ENCODE measurements around the gene NRXN2. TPM values are rescaled to one million over a fixed set of nuclear protein-coding genes. Genes with fewer than 3 reads are reported as not detected.

The NRXN2 gene
- polyA plus RNA-seq, 3 donors: 0.07 TPM; not detected in 2

GRCh38 chr11:64767344-64768299 lies 44.6 kb upstream of the NRXN2 start:
- 45% methylated on average over 14 of the region's 19 CpGs for WGBS (ENCODE audit: insufficient coverage)
- Histone ChIP-seq H2AFZ (ENCODE audit: insufficient read depth, low read depth, low read length, poor library complexity, severe bottlenecking) (no peak overlapping the region), H3K36me3 (replicated peaks in 1 of 2; ENCODE audit: control insufficient read depth in 1 of 2, insufficient read depth in 2 of 2, low read length in 2 of 2) (peaks cover 89 to 92% of the 10 kb centered on the region in 2 donors), H4K20me1 (ENCODE audit: insufficient read depth, low read length) (peaks cover 98% of the 10 kb centered on the region), H3K9me3 (replicated peaks in 1 of 2; ENCODE audit: control insufficient read depth in 1 of 2, insufficient read depth in 1 of 2, low read length in 2 of 2) (no peaks in the 10 kb centered on the region), H3K27me3 (ENCODE audit: control insufficient read depth in 2 of 2, insufficient read depth in 2 of 2, low read length in 2 of 2) (no peaks in the 10 kb centered on the region), H3K9ac (ENCODE audit: insufficient read depth, low read length, poor library complexity, severe bottlenecking) (no peak overlapping the region), H3K4me1 (ENCODE audit: control insufficient read depth in 1 of 2, insufficient read depth in 2 of 2, low read length in 2 of 2) (peaks cover 12 to 43% of the 10 kb centered on the region in 2 donors), H3K4me3 (replicated peaks in 1 of 3; ENCODE audit: low read depth in 2 of 3, low read length in 3 of 3) (no peak overlapping the region), H3K79me2 (ENCODE audit: insufficient read depth, low read length) (peaks cover 69% of the 10 kb centered on the region), H3K27ac (ENCODE audit: low read depth in 1 of 2, low read length in 2 of 2) (peak overlapping the region in 1 of 2 donors; percentile 12), H3K4me2 (replicated peaks; ENCODE audit: extremely low read depth, low read length, poor library complexity, severe bottlenecking) (no peak overlapping the region)
- no peak overlapping the region for H3K4me3 Mint-ChIP-seq
- H3K9me3 Mint-ChIP-seq: no peaks in the 10 kb centered on the region
- peaks cover 88 to 96% of the 10 kb centered on the region in 2 donors for H3K36me3 Mint-ChIP-seq
- H3K27me3 Mint-ChIP-seq (ENCODE audit: low read depth in 3 of 3): peaks cover 0 to 3% (median 2%) of the 10 kb centered on the region in 3 donors
- DNase-seq: peak; percentile 64 to 74 (median 64)
- H3K4me1 Mint-ChIP-seq: peaks cover 43% of the 10 kb centered on the region
- peak overlapping the region; percentile 46 to 82 (median 58) for H3K27ac Mint-ChIP-seq
- intact Hi-C loops (cut with micrococcal nuclease): no loop called here
- TF ChIP-seq CTCF (IDR thresholded peaks at IDR 0.05): peak; percentile 95

GRCh38 chr11:64766881-64767280 lies 43.9 kb upstream of the NRXN2 start:
- WGBS (ENCODE audit: insufficient coverage): 100% methylated on average over 1 of the region's 11 CpGs
- H2AFZ ChIP-seq (ENCODE audit: insufficient read depth, low read depth, low read length, poor library complexity, severe bottlenecking): no peak overlapping the region
- no peak overlapping the region for H3K9ac ChIP-seq (ENCODE audit: insufficient read depth, low read length, poor library complexity, severe bottlenecking)
- no peaks in the 10 kb centered on the region for H3K9me3 Mint-ChIP-seq
- peaks cover 85 to 96% of the 10 kb centered on the region in 2 donors for H3K36me3 Mint-ChIP-seq
- no peaks in the 10 kb centered on the region for H3K9me3 ChIP-seq (replicated peaks in 1 of 2; ENCODE audit: control insufficient read depth in 1 of 2, insufficient read depth in 1 of 2, low read length in 2 of 2)
- peaks cover 0 to 3% (median 3%) of the 10 kb centered on the region in 3 donors for H3K27me3 Mint-ChIP-seq (ENCODE audit: low read depth in 3 of 3)
- H3K4me3 ChIP-seq (replicated peaks in 1 of 3; ENCODE audit: low read depth in 2 of 3, low read length in 3 of 3): no peak overlapping the region
- intact Hi-C loops (cut with micrococcal nuclease): no loop called here
- peaks cover 99% of the 10 kb centered on the region for H4K20me1 ChIP-seq (ENCODE audit: insufficient read depth, low read length)
- H3K4me3 Mint-ChIP-seq: no peak overlapping the region
- H3K36me3 ChIP-seq (replicated peaks in 1 of 2; ENCODE audit: control insufficient read depth in 1 of 2, insufficient read depth in 2 of 2, low read length in 2 of 2): peaks cover 94 to 98% of the 10 kb centered on the region in 2 donors
- no peaks in the 10 kb centered on the region for H3K27me3 ChIP-seq (ENCODE audit: control insufficient read depth in 2 of 2, insufficient read depth in 2 of 2, low read length in 2 of 2)
- TF ChIP-seq CTCF (IDR thresholded peaks at IDR 0.05): no peak
- H3K27ac Mint-ChIP-seq: no peak overlapping the region
- no peak for DNase-seq
- H3K4me1 Mint-ChIP-seq: peaks cover 43% of the 10 kb centered on the region
- peak overlapping the region in 1 of 2 donors; percentile 12 for H3K27ac ChIP-seq (ENCODE audit: low read depth in 1 of 2, low read length in 2 of 2)
- no peak overlapping the region for H3K4me2 ChIP-seq (replicated peaks; ENCODE audit: extremely low read depth, low read length, poor library complexity, severe bottlenecking)
- peaks cover 7 to 36% of the 10 kb centered on the region in 2 donors for H3K4me1 ChIP-seq (ENCODE audit: control insufficient read depth in 1 of 2, insufficient read depth in 2 of 2, low read length in 2 of 2)
- H3K79me2 ChIP-seq (ENCODE audit: insufficient read depth, low read length): peaks cover 63% of the 10 kb centered on the region
